ENCODE measurements around the gene TCERG1L.

The TCERG1L gene

DNA sequence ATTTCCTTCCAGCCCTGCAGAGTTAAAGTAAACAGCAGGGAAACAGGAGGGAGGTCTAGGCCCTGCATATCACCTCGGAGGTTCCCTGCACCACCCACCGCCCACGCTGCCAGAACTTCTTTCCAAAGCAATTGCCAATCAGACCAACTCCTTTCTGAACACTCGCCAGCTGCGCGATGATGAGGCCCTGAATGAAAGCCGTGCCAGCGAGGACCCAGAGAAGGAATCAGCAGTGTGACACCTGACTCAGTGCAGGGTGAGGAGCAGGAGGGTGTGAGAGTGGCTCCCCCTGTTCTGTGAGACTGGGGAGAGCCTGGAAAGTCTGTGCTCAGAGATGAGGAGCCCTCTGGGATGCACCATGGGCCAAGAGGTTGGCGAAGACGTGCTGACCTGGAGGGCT lies 3.3 kb upstream of the TCERG1L start:
- no peak for DNase-seq

GRCh38 chr10:131314148-131314547 lies 2.6 kb upstream of the TCERG1L start:
- no peak for DNase-seq

DNA sequence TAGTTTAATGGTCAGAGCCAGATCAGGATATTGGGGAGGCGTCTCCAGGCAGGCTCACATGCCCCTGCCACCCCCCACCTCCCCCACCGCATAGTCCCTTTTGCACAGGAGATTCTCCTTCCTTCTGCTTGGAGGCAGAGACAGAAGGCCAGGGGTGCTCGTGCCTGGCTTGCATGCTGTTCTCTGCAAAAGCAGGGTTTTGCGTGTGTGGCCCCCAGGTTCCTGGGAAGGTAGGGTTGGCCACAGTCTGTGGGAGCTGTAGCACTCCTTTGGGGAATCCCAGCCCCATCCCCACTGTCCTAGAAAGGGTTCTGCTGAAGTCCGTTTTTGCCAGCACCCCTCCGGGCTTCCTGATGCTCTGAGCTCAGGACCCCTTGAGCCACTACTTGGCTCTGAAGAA lies 1.9 kb upstream of the TCERG1L start:
- DNase-seq, result no peak

DNA sequence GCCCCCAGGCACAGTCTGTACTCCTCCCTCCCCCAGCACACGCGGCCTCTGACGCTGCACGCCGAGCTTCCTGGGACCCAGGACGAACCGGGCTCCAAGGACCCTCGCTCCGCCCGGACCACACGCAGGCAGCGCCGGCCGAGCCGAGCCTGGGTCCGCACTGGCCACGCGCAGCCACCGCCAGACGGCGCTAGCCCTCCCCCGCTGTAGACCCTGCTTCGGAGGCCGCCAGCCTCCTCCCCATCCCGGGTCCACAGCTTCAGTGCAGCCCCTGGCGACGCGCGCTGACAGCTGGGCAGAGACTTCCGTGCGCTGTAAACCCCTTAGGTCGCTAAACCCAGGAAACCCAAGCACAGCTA lies 936 bp upstream of the TCERG1L start:
- peak; percentile 55 for DNase-seq

DNA sequence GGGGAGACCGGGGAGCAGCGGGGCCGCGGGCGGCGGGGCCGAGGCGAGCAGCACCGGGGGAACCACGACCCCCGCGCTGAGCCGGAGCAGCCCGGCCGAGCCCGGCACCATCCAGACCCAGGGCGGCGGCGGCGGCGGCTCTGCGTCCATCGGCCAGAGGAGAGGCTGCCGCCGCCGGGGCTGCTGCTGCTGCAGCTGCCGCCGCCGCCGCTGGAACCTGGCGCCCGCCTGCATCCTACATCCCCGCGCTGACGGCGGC lies 190 bp downstream of the TCERG1L start:
- no peak for DNase-seq

DNA sequence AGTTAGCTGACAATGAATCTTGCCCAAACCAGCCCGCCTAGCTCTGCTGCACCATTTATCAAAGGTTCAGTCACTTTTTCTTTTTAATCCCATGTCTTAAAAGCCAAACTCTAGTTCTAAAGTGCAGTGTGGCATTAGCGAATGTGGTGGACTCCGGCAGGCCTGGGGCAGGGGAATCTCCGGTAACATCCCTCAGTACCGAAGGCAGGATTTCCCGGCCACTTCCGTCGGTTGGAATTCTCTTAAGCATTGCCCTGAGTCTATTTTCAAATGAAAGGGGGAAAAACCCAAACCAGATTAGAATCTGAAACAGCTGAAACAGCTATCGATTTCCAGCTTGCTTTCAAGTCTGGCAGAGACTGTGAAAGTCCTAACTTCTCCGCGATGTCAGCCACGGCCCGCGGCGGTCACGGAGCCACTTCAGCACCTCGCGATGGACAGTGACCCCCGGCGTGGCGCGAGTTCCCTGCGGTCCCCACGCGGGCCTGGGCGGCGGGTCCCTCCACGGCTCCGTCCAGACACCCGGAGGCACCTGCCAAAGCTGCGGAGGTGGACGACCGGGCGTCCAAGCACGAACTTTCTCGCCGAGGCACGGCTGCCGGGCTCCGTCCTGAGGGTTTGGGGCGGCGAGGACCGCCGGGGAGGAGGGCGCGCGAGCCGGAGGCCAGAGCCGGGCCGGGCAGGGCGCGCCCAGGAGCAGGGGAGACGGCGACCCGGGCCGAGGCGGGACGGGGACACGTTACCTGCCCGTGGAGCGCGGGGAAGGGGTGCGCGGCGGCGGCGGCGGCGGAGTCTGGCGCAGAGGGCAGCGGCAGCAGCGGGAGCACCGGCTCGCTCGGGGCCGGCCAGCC lies 745 bp downstream of the TCERG1L start:
- no peak for DNase-seq

GRCh38 chr10:131310142-131310541 lies 1.4 kb downstream of the TCERG1L start:
- peak; percentile 18 for DNase-seq

DNA sequence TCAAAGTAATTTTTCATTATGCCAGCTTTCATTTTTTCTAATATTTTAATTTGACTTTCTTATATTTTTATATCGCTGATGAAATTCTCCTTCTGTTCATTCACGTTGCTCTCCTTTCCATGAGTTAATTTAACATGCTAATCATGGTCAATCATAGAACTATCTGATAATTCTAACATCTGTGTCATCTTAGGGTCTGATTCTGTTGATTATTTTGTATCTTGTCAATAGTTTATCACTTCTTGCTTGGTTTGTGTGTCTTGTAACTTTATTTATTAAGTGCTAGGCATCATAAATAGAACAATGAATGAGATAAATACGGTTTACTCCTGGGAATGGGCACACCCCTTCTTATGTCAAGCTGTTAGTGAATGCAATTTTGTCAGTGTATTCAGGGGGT lies 11.0 kb downstream of the TCERG1L start:
- no peak for DNase-seq

GRCh38 chr10:131290781-131291180 lies 20.7 kb downstream of the TCERG1L start:
- DNase-seq, result peak; percentile 72

- DNase-seq, result no peak
These were observed 22.9 kb downstream of the TCERG1L start for GRCh38 chr10:131288648-131289047.

DNA sequence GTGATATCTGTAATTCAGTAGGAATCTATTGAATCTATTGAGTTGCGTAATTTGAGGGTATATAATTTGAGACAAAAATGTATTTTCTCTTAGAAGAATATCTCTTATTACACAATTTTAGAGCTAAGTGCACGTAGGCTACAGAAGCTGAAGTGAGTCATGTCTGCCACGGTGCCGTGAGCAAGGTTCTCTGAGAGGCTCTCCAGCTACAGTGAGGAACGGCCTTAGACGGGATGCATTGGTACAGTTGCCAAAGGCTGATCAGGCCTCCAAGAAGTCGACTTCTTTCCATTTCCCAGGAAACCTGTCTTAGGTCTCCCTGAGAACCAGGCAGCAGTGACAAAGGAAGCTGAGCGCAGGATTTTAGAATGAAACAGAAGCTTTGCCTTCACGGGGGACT lies 28.6 kb downstream of the TCERG1L start:
- DNase-seq, result peak; percentile 5

GRCh38 chr10:131280101-131280500 lies 31.4 kb downstream of the TCERG1L start:
- no peak for DNase-seq

DNA sequence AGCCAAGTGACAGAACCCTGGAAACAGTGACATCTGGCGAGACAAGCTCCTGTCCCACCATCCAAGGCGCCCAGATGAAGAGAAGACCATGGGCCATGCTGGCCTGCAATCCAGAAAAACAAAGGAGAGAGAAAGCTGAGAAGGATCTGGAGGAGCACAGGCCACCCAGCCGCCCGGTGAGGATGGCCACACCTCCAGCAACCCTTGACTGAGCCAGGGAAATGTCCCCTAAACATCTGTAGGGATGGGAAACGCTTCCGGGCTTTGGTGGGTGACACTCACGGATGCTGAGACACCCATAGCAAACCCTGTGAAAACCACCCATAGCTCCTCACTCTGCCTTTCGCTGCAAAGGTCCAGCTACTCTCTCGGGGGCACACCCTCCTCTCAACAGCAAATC lies 32.0 kb downstream of the TCERG1L start:
- no peak for DNase-seq

- DNase-seq, result no peak
These were observed 33.6 kb downstream of the TCERG1L start for GRCh38 chr10:131277969-131278368.

DNA sequence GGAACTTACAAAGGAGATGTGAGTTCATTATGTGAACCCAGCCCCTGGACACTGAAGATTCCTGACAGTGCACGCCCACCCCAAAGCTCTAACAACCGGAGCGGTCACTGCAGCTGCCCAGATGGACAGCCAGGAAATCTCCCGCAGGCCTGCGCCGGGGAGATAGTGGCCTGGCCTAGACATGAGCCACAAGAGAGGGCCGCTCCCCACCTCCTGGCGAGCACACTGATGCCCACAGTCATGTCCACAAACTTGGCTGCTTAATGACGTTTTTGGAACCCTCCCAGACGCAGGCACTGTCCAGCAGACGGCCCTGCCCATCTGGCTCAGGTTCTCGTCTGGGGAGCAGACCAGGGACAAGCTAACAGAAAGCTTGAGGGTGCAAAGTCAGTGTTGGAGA lies 34.2 kb downstream of the TCERG1L start:
- no peak for DNase-seq

DNA sequence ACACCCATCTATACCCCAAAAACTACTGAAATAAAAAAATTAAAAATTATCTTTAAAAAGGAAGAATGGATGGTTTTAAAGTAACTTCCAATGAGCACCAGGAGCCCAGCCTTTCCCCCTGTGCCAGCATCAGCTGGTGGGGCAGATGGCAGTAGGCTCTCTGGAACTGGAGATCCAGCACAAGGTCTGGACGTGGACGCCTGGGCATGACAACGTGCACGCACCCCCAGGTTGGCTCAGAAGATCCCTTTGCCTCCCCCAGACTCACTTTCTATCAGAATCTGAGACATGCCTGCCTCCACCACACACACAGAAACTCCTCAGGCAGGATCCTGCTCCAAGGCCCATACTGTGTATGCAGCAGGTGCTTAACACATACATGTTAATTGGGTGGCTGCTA lies 35.8 kb downstream of the TCERG1L start:
- no peak for DNase-seq

GRCh38 chr10:131274883-131275282 lies 36.6 kb downstream of the TCERG1L start:
- no peak for DNase-seq

DNA sequence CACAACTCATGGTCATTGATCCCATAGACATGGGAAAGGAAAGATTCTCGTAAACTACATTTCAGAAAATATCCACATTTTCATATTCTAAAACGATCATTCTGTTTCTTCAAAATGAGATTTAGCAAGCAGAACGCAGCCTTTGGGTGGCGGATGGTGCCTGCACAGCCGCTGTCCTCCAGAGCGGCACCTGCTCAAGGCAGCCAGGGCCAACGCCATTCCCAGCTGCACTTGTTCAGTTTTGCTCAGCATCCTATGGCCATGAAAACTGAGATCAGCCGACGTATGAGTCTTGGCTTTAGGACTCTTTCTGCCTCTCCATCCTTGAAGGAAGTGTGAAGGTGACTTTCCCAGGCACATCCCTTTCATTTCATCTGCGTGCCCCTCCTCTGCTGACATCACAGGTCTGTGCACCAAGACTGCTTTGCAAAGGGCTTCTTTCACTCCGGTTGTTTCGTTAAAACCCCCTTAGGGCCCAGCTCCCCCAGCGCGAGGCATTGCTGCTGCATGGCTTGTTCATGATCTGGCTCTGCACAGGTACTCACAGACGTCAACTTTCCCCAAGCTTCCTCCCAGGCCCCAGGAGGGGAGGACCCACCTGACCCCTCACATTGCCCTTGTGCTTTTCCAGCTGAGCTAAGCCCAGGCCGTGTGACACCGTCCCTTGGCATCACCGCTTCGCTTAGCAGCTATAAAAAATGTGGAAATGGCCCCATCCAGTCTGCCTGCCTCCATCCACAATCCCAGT lies 37.2 kb downstream of the TCERG1L start:
- DNase-seq, result no peak

DNA sequence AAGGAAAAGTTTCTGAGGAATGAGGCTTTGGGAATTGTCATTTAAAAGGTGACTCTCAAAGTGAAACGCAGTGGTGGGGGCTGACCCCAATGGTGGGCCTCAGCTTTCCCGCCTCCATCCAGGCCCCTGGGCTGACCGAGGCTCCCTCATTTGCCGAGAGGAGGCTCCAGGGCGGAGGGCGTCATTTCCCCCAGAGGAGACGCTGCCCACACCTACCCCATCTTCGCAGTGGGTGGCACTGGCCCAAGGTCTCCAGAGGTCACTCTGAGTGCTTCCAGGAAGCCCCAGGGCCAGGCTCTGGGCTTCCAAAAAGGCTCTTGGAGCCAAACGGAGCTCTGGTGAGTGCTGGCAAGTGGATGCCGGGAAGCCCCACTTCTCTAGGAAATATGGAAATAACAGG lies 38.0 kb downstream of the TCERG1L start:
- DNase-seq, result no peak

DNA sequence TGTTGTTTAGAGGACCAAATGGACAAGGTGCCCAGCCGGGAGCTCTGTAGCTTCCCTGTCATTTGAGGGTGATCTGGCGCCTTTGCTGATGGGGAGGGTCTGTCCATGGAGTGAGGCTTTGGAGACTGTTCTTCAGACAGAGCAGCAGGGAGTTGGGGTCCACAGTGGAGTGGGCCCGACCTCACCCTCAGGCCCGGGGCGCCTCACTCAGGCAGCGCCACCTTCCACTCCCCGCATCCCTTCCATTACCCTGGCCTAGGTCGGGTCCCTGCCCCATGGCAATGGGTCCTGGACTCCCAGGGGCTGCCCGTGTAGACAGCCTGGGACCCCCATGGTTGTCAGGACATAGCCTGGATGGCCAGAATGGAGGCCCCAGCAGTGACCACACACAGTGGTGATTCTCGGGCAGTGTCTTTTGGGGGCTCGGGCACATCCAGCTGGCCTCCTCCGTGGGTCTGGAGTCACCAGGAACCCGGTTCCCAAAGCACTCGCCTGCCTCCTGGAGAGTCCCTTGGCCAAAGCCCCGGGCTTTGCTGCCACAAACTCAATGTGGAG lies 38.5 kb downstream of the TCERG1L start:
- no peak for DNase-seq

DNA sequence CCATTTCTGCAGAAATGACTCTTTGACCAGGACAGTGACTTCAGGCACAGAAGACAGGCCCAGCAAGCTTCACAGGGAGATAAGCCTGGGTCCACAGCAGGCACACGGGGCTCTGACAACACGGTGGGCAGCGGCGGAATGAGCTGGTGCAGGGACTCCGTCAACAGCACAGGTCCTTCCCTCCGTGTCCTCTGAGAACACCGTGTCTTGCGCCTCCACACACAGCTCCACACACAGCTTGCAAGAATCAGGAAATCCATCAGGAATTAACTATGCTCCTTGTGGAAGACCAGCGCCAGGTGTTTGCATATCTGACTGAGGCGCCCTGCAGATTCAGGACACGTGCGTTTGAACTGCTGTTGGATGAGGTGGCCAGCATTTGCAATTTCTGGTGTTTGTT lies 39.6 kb downstream of the TCERG1L start:
- no peak for DNase-seq

DNA sequence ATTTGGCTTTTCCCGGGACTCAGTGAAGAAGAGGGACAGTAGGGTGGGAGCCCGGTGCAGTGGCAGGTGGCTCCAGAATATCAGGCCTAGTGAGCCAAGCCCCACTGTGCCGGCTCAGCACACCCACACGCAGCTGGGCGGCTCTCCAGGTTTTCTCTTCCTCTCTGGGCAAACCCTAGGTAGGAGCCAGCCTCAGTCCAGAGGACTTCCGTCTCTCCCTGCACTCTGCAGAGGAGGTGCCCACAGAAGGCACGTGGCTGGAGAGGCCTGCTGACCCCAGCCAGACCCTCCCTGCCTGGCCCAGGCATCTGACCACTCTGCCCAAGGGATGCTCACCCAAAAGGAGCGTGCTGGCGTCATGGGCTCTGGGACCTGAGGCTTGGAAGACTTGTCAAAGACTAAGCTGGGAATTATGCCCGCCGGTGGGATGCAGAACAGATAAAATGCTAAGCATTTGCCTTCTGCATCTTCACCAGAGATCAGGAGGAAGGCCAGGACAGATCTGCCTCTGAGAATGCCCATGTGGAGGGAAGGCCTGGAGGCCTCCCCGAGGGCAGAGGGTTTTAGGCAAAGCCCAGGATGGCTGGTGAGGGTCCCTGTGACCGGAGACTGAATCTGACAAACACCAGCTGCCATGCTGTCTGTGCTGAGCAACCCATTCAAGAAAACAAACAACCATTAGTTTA lies 40.2 kb downstream of the TCERG1L start:
- DNase-seq, result no peak

DNA sequence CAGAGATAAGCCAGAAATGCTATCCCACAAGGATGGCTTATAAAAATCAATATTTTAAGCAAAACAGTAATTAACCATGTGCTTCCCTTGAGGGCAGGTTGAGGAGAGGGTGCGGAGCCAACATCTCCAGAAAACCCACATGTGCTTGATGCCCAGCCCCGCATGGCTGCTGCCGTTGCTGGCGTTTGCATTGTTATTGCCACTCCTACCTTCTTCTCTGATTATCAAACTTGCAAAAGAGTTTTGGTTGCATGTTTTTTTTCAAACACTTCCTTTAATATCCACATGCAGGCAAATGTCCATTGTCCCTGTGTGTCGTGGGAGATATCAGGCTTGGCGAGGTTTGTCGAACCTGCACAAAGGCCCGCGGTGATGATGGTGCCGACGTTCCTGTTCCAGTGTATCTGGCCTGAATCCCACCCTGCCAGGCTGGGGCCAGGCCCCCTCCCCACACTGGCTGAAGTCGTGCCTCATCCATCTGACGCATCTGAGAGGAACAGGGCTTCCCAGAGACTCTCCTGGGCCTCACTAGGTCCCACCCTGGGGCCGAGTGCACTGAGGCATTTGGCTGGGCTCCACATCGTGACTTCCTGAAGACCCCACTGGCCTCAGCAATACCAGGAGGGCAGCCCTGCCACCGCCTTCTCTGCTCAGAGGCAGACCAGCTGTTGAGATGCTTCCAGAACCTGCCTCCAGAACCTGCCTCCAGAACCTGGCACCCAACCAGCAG lies 40.9 kb downstream of the TCERG1L start:
- DNase-seq, result no peak

All from fibroblast of skin of right biceps (primary cell).